Mesendoderm (in vitro differentiated cells): ENCODE data around the gene RYR2.

Experiments
- DNase-seq: peaks from one replicate; pipeline ENCODE4 v3.0.0; 2013
- H2AK5ac ChIP-seq: 2 replicates; pipeline ENCODE4 v1.6.1; 2013; ENCODE audit warnings: low read length, inconsistent platforms
- H2BK120ac ChIP-seq: 2 replicates; pipeline ENCODE4 v1.6.1; 2013; ENCODE audit warnings: low read depth, mild to moderate bottlenecking, low read length, moderate library complexity, mixed read lengths
- H2BK15ac ChIP-seq: replicated peaks from 2 replicates; pipeline ENCODE4 v1.6.1; 2013; ENCODE audit warnings: low read depth, mild to moderate bottlenecking, moderate library complexity
- H2BK5ac ChIP-seq: 2 replicates; pipeline ENCODE4 v1.6.1; 2013; ENCODE audit warnings: low read length, inconsistent platforms
- H3K18ac ChIP-seq: 2 replicates; pipeline ENCODE4 v1.6.1; 2013; ENCODE audit warnings: mild to moderate bottlenecking, low read length, mixed read lengths
- H3K23ac ChIP-seq: one replicate; pipeline ENCODE4 v1.6.1; 2013; ENCODE audit warnings: low read length
- H3K27ac ChIP-seq: 2 replicates; pipeline ENCODE4 v1.5.1; 2013; ENCODE audit warnings: low read depth, mild to moderate bottlenecking, inconsistent platforms, low read length, moderate library complexity
- H3K27me3 ChIP-seq: 2 replicates; pipeline ENCODE4 v1.6.1; 2013; ENCODE audit warnings: low read length, control low read depth, mild to moderate bottlenecking, inconsistent platforms; ENCODE audit not compliant: insufficient read depth, poor library complexity
- H3K36me3 ChIP-seq: 2 replicates; pipeline ENCODE4 v1.6.1; 2013; ENCODE audit warnings: low read length, inconsistent platforms; ENCODE audit not compliant: control insufficient read depth, insufficient read depth
- H3K4ac ChIP-seq: one replicate; pipeline ENCODE4 v1.6.1; 2013; ENCODE audit warnings: low read depth, mild to moderate bottlenecking, low read length, moderate library complexity
- H3K4me1 ChIP-seq: 2 replicates; pipeline ENCODE4 v1.6.1; 2013; ENCODE audit warnings: low read depth, low read length, inconsistent platforms; ENCODE audit not compliant: control insufficient read depth
- H3K4me2 ChIP-seq: 2 replicates; pipeline ENCODE4 v1.6.1; 2013; ENCODE audit warnings: low read length
- H3K4me3 ChIP-seq: 2 replicates; pipeline ENCODE4 v1.5.1; 2013; ENCODE audit warnings: mild to moderate bottlenecking, low read length
- H3K56ac ChIP-seq: one replicate; pipeline ENCODE4 v1.6.1; 2013; ENCODE audit warnings: low read length
- H3K79me1 ChIP-seq: 2 replicates; pipeline ENCODE4 v1.6.1; 2013; ENCODE audit warnings: low read length, inconsistent platforms
- H3K79me2 ChIP-seq: 2 replicates; pipeline ENCODE4 v1.6.1; 2013; ENCODE audit warnings: mild to moderate bottlenecking, low read length; ENCODE audit not compliant: control insufficient read depth, insufficient read depth
- H3K9ac ChIP-seq: 2 replicates; pipeline ENCODE4 v1.6.1; 2013; ENCODE audit warnings: low read length, inconsistent platforms
- H4K5ac ChIP-seq: one replicate; pipeline ENCODE4 v1.6.1; 2013; ENCODE audit warnings: low read length
- H4K8ac ChIP-seq: one replicate; pipeline ENCODE4 v1.6.1; 2013; ENCODE audit warnings: low read depth, mild to moderate bottlenecking, control low read depth, low read length, moderate library complexity
- WGBS: extraction: QIAGEN DNeasy Blood & Tissue Kit; methylation state at CpG from one replicate; pipeline ENCODE4 v1.1.7; 2013; ENCODE audit warnings: low lambda C conversion rate, missing lambda C conversion rate; ENCODE audit not compliant: insufficient coverage; ENCODE audit errors: extremely low coverage; 5-methylcytosine and 5-hydroxymethylcytosine counted together

RYR2 gene

DNA sequence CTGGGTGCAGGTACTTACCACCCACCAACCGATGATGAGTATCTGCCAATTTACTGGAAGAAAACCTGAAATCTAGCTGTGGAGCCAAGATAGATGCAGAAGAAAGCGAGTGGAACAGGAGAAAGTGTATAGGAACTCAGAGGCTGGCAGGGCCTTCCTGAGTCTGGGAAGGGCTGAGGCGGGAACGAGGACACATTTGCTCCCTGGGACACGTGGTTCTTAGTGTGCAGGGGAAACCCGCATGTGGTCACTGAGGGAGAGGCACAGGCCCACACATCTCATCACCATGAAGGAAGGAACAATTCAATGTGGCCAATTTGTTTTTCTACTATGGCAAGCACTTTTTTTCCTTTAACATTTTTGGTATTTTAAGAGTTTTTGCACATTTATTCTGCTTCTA is 8.2 kb downstream of the RYR2 start:
- H4K8ac ChIP-seq, result no peak overlapping the region
- H3K27me3 ChIP-seq, result no peaks in the 10 kb centered on the region
- H3K4me1 ChIP-seq, result peaks cover 24% of the 10 kb centered on the region
- H2BK120ac ChIP-seq, result no peak overlapping the region
- no peak overlapping the region for H4K5ac ChIP-seq
- no peak overlapping the region for H3K9ac ChIP-seq
- no peak for DNase-seq
- H2BK5ac ChIP-seq, result no peak overlapping the region
- H3K4me3 ChIP-seq, result no peak overlapping the region
- H3K4me2 ChIP-seq, result no peak overlapping the region
- no peak overlapping the region for H3K18ac ChIP-seq
- H2AK5ac ChIP-seq, result no peak overlapping the region
- no peak overlapping the region for H2BK15ac ChIP-seq
- no peaks in the 10 kb centered on the region for H3K36me3 ChIP-seq
- no peak overlapping the region for H3K23ac ChIP-seq
- no peak overlapping the region for H3K27ac ChIP-seq
- no CpG with 5 or more reads among the region's 6 CpGs for WGBS
- H3K79me1 ChIP-seq, result peaks cover 3% of the 10 kb centered on the region
- peak overlapping the region; percentile 34 for H3K56ac ChIP-seq
- H3K79me2 ChIP-seq, result peaks cover 55% of the 10 kb centered on the region
- H3K4ac ChIP-seq, result no peak overlapping the region

- no peak overlapping the region for H3K18ac ChIP-seq
- H4K8ac ChIP-seq, result no peak overlapping the region
- no peak overlapping the region for H3K56ac ChIP-seq
- no peak overlapping the region for H2BK5ac ChIP-seq
- WGBS, result 83% methylated on average over 1 of the region's 3 CpGs
- H2BK120ac ChIP-seq, result no peak overlapping the region
- no peak overlapping the region for H3K9ac ChIP-seq
- no peaks in the 10 kb centered on the region for H3K27me3 ChIP-seq
- H4K5ac ChIP-seq, result no peak overlapping the region
- H3K4ac ChIP-seq, result no peak overlapping the region
- no peak overlapping the region for H2AK5ac ChIP-seq
- no peak overlapping the region for H3K23ac ChIP-seq
- no peak overlapping the region for H2BK15ac ChIP-seq
- no peak overlapping the region for H3K4me3 ChIP-seq
- peaks cover 24% of the 10 kb centered on the region for H3K4me1 ChIP-seq
- H3K4me2 ChIP-seq, result no peak overlapping the region
- DNase-seq, result no peak
- no peaks in the 10 kb centered on the region for H3K36me3 ChIP-seq
- peaks cover 61% of the 10 kb centered on the region for H3K79me2 ChIP-seq
- no peak overlapping the region for H3K27ac ChIP-seq
- peaks cover 5% of the 10 kb centered on the region for H3K79me1 ChIP-seq
Measured at GRCh38 chr1:237050915-237051314, 8.9 kb downstream of the RYR2 start.

DNA sequence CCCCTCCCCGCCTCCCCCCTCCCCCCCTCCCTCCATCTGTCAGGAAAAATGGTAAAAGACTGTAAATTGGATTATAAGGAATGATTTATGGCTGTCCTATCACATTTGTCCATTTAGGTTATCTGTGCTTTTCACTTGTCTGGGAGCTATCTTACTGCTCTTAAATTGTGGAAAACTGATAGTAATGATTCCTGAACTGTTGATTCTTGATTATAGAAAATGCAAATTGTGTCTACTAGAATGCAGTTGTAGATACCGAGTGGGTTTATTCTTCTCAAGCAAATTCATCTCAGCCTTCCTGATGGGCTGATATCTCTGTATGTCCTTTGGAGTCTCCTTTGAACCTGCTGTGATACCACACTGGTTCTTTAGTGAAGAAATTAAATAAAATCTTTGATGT is 12.3 kb downstream of the RYR2 start:
- Histone ChIP-seq H3K56ac (no peak overlapping the region), H2BK15ac (no peak overlapping the region), H3K36me3 (no peaks in the 10 kb centered on the region), H2BK5ac (no peak overlapping the region), H4K8ac (no peak overlapping the region), H3K4me2 (no peak overlapping the region), H3K18ac (no peak overlapping the region), H4K5ac (no peak overlapping the region), H2AK5ac (no peak overlapping the region), H3K27ac (no peak overlapping the region), H3K23ac (no peak overlapping the region), H3K4me1 (peaks cover 12% of the 10 kb centered on the region), H3K4me3 (no peak overlapping the region), H3K79me1 (peaks cover 4% of the 10 kb centered on the region), H2BK120ac (no peak overlapping the region), H3K4ac (no peak overlapping the region), H3K79me2 (peaks cover 46% of the 10 kb centered on the region), H3K9ac (no peak overlapping the region), H3K27me3 (no peaks in the 10 kb centered on the region)
- DNase-seq, result no peak
- WGBS, result no CpG with 5 or more reads among the region's 2 CpGs

- H3K4me3 ChIP-seq, result no peak overlapping the region
- no peak overlapping the region for H4K5ac ChIP-seq
- H3K79me2 ChIP-seq, result peaks cover 28% of the 10 kb centered on the region
- H3K4me1 ChIP-seq, result peaks cover 5% of the 10 kb centered on the region
- no peak overlapping the region for H3K9ac ChIP-seq
- peaks cover 4% of the 10 kb centered on the region for H3K79me1 ChIP-seq
- H3K18ac ChIP-seq, result no peak overlapping the region
- no peak overlapping the region for H3K23ac ChIP-seq
- H2BK120ac ChIP-seq, result no peak overlapping the region
- no peak overlapping the region for H3K56ac ChIP-seq
- H3K36me3 ChIP-seq, result no peaks in the 10 kb centered on the region
- no peak overlapping the region for H2BK15ac ChIP-seq
- no peak overlapping the region for H3K27ac ChIP-seq
- no peak overlapping the region for H2AK5ac ChIP-seq
- WGBS, result no CpG with 5 or more reads among the region's 9 CpGs
- H4K8ac ChIP-seq, result no peak overlapping the region
- no peak overlapping the region for H3K4me2 ChIP-seq
- no peaks in the 10 kb centered on the region for H3K27me3 ChIP-seq
- no peak overlapping the region for H3K4ac ChIP-seq
- DNase-seq, result no peak
- no peak overlapping the region for H2BK5ac ChIP-seq
Measured at GRCh38 chr1:237058470-237058869, 16.5 kb downstream of the RYR2 start.

DNA sequence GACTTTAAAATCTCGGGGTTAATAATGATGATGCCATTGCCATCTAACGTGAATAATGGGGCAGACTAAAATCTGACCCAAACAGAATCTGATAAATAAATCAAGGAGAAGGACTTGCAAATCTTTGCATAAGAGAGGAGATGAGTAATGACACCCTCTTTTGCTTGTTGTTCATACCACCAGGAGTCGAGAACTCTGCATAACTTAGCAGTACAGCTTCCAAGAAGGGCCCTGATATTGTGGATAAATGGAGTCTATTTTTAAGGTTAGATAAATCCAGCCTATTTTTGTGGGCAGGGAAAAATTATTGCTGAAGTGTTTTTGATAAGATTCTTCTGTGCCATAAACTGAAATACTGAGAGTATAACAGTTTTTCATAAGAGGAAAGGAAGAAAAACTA is 17.3 kb downstream of the RYR2 start:
- Histone ChIP-seq H2BK120ac (no peak overlapping the region), H3K4me3 (no peak overlapping the region), H3K27me3 (no peaks in the 10 kb centered on the region), H3K9ac (no peak overlapping the region), H3K79me2 (peaks cover 29% of the 10 kb centered on the region), H3K23ac (no peak overlapping the region), H3K79me1 (peaks cover 4% of the 10 kb centered on the region), H3K36me3 (no peaks in the 10 kb centered on the region), H3K4me2 (no peak overlapping the region), H4K5ac (no peak overlapping the region), H2AK5ac (no peak overlapping the region), H2BK15ac (no peak overlapping the region), H4K8ac (no peak overlapping the region), H3K4ac (no peak overlapping the region), H2BK5ac (no peak overlapping the region), H3K27ac (no peak overlapping the region), H3K56ac (no peak overlapping the region), H3K18ac (no peak overlapping the region), H3K4me1 (peaks cover 6% of the 10 kb centered on the region)
- DNase-seq, result no peak
- no CpG with 5 or more reads among the region's 3 CpGs for WGBS

DNA sequence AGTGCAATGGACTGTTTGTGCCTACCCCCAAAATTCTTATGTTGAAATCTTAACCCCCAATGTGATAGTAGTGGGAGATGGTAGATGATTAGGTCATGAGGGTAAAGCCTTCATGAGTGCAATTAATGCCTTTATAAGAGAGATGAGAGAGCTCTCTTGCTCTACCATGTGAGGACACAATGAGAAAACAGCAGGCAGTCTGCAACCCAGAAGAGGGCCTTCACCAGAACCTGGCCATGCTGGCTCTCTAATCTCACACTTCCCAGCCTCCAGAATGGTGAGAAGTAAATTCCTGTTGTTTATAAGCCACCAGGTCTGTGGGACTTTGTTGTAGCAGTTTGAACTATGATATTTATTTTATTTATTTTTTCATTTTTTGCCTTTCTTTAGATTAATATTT is 21.0 kb downstream of the RYR2 start:
- no peak overlapping the region for H3K4me2 ChIP-seq
- peaks cover 2% of the 10 kb centered on the region for H3K4me1 ChIP-seq
- H3K9ac ChIP-seq, result no peak overlapping the region
- no peak overlapping the region for H3K27ac ChIP-seq
- no peaks in the 10 kb centered on the region for H3K36me3 ChIP-seq
- H2AK5ac ChIP-seq, result no peak overlapping the region
- no peak overlapping the region for H4K5ac ChIP-seq
- H3K4ac ChIP-seq, result no peak overlapping the region
- no peaks in the 10 kb centered on the region for H3K27me3 ChIP-seq
- H3K79me1 ChIP-seq, result no peaks in the 10 kb centered on the region
- no peak overlapping the region for H2BK120ac ChIP-seq
- H2BK5ac ChIP-seq, result no peak overlapping the region
- H4K8ac ChIP-seq, result no peak overlapping the region
- peaks cover 17% of the 10 kb centered on the region for H3K79me2 ChIP-seq
- no peak overlapping the region for H3K56ac ChIP-seq
- no peak overlapping the region for H2BK15ac ChIP-seq
- H3K18ac ChIP-seq, result no peak overlapping the region
- no peak overlapping the region for H3K4me3 ChIP-seq
- no peak overlapping the region for H3K23ac ChIP-seq
- peak; percentile 84 for DNase-seq
